Stimulated activated CD4-positive, alpha-beta T cell treated with anti-CD3 and anti-CD28 coated beads, Interleukin-4, amount 100 ng/mL, for 4 hours (primary cell): ENCODE data around the gene NSUN7.
"Not testable (repeated sequence)": the region's sequence is repeated elsewhere in the genome, so short reads cannot be mapped to it uniquely, and the experiment has no call there.

Experiments used
- DNase-seq, 2 experiments: peaks; one replicate each; pipeline ENCODE4 v3.0.0-alpha.2; 2020

The NSUN7 gene, protein sequence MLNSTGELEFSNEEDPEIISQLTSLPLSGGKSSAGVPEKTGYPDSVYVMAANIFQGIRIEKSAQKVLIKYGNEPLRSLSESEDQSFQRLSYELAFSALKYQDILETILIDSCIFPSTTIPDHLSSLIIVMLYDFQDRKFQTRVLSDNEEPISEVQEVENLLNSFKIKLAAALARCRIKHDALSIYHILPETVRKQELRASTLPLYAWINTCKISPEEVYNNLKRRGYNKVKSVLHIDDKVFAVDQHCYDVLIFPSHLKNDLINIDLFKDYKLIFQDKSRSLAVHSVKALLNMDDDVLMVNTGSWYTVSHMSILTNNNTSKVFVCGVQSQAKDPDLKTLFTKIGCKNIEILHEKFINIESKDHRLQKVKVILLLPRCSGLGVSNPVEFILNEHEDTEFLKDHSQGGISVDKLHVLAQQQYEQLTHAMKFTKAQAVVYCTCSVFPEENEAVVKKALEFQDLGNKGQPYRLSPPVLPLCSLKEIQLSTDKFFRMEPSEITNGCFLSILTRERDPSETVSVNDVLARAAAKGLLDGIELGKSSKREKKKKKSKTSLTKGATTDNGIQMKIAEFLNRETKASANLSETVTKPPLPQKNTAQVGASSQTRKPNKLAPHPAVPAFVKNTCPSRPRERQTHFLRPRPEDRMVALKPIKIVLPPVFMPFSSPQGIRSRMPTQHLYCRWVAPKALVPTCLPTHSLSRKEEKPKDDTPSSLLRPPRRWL

DNA sequence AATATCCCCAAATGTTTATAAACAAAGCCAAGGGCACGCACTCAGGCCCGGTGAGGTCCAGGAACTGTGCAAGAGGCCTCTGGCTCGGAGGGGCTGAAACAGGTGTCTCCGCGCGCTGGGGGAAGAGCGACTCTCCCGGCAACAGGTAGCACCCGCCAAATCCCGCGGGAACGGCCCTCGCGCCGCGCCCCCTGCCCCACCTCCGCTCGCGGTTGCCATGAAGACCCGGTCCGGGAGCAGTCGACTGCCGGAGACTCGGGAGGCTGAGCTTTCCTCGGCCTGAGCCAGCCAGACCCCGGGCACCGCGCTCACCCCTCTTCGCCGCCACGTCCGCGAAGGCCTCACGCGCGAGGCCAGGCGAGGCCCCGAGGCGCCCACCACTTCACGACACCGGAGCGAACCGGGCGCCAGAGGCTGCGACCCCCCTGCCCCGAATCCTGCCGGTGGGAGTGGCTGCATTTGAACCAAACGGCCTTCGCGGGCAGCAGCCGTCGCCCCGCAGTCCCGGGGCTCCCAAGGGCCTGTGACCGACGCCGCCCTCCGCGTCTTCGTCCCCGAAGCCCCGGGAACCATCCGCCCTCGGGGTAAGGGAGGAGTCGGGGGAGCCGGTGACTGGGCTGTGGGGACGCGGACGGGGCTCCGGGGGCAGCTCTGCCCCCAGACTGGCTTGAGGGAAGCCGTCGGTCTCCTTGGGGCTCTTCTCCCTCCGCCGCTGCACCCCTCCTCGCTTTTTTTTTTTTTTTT, at the start of gene NSUN7:
Gene NSUN7, plus strand, starts transcription at position 239 of the 744 bp plus-strand sequence. CDS start 739 bp downstream, outside the sequence.
- peak in 1 of 2 experiments; percentile 17 for DNase-seq

DNA sequence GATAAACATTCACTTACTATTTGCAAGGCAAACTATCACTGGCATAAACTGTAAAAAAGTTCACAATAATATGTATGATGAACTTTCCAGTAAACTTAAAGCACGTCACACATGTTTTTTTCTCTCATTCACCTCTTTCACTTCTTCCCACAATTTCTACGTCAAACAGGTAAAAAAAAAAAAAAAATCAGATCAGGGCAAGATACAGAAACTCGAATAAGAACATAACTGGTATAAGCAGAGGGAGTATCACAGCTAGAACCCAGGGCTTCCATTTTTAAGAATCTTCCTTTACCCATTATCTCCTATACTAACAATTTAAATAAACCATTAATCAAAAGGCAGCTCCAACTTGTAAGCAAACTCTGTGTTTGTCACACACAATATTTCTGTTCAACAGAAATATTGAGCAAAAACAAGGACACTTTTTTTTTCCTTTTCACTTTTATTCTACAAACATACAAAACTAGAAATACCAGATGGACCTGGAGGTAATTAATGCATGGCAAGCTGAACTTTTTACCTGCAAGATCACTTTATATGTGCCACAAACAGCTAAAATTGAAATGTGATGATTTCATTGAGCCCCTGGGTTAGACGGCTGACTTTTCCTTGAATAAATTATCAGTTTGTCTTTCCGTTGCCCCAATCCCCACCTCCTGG, 47.5 kb upstream of the NSUN7 start:
- DNase-seq = no peak

DNA sequence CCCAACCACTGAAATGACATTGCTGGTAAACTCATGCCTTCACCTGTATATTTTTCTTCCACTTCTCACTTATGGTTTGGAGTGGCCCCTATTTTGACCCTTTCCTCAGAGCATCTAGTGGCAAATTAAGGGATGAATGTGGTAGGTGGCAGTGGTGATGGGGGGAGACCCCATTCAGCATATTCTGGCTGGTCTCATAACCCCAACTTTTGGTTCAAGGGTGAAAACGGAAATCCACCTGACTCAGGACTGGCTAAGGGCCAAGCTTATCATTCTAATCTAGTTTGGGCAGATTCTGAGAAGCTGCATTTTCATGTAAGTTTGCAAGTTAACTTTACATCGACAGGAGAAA, 47.0 kb upstream of the NSUN7 start:
- DNase-seq = no peak

DNA sequence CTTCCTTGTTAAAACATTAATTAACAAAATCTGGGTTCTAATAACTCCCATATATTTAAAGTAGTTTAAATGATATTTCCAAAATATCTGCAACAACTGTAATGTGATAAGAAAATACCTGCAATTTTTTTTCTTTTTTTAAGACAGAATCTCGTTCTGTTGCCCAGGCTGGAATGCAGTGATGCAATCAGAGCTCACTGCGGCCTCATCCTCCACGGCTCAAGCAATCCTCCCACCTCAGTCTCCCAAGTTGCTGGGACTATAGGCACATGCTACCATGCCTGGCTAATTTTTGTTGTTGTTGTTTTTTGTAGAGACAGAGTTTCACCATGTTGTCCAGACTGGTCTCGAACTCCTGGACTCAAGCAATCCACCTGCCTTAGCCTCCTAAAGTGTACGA, 45.7 kb upstream of the NSUN7 start:
- DNase-seq = no peak

DNA sequence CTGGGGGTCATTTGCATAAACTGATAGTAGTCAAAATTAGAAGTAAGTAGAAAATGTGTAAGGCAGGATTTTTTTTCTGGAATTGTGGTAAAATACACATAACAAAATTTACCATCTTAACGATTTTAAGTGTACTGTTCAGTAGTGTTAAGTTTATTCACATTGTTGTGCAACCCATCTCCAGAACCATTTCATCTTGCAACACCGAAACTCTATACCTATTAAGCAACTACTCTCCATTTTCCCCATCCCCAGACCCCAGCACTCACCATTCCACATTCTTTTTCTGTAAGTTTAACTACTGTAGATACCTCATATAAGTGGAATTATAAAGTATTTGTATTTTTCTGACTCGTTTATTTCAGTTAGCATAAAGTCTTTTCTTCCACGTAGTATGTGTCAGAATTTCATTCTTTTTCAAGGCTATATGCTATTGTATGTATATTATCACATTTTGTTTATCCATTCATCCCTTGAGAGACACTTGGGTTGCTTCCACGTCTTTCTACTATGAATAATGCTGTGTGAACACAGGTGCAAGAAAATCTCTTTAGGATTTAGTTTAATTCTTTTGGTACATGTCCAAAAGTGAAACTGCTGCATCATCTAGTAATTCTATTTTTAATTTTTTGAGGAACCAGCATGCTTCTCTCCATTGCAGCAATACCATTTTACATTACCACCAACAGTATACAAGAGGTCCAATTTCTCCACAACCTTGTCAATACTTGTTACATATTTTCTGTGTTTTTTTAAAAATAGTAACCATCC, 39.1 kb upstream of the NSUN7 start:
- DNase-seq = no peak

DNA sequence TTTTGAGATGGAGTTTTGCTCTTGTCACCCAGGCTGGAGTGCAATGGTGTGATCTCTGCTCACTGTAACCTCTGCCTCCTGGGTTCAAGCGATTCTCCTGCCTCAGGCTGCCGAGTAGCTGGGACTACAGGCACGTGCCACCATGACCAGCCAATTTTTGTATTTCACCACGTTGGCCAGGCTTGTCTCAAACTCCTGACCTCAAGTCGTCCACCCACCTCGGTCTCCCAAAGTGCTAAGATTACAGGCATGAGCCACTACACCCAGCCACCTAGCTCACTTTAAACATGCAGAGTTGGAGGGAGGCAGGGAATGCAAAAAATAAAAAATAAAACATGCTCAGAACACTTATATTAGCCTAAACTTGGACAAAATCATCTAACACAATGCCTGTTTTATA, 36.8 kb upstream of the NSUN7 start:
- not testable (repeated sequence) for DNase-seq

DNA sequence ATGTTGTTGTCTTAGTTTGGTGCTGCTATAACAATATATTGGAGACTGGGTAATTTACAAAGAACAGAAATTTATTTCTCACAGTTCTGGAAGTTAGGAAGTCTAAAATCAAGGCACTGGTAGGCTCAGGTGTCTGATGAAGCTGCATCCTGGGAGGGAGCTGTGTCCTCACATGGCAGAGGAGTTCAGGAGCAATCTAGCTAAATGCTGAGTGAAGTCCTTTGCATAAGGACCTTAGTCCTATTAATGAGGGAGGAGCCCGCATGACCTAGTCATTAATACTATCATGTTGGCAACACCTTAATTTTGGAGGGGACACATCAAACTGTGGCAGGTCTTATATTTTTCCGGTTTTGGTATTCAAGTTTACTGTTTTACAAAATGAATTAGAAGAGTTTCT, 36.0 kb upstream of the NSUN7 start:
- no peak for DNase-seq

DNA sequence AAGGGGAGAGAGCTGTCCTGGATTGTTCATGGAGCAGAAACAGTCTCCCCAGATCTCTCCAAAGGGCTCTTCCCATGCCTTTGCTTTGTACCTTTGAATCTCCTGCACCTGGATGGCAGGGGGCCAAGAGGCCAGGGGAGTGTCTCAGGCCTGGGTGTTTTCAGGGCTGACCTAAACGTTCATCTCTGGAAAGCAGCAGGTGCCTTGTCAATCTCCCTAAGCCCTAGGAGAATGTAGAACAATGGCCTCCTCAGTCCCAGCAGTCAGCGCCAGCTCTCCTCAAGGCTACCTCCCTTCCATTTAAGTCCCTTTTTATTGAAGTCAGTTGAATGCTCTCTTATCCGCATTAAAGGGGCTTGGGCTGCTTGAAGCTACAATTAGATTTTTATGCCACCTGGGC, 31.2 kb upstream of the NSUN7 start:
- no peak for DNase-seq

DNA sequence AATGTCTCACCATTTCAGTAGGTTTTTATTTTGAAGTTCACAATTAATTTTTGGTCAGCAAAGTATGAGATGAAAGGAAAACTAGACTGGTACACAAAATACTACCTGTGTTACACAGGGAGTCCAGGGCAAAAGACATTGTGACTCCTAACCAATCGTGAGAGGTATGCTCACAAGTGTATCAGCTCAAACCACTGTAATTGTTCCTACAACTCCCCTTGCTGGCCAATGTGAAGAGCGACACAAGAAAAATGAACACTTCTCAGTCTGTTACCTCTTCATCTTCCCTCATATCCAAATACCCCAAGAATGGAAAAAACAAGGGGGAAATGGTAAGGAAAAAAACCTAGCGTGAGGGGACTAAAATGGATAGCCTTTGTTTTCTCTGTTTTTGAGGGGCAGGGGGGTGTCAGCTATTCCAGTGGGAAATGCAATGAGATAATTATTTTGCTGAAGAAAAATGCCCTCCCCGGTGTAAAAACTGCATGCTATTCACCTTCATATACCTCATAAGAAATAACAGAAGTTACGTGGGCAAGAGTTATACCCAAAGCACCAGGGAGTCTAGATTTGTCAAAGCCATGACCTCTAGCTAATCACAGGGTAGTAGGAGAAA, 30.6 kb upstream of the NSUN7 start:
- DNase-seq = no peak

DNA sequence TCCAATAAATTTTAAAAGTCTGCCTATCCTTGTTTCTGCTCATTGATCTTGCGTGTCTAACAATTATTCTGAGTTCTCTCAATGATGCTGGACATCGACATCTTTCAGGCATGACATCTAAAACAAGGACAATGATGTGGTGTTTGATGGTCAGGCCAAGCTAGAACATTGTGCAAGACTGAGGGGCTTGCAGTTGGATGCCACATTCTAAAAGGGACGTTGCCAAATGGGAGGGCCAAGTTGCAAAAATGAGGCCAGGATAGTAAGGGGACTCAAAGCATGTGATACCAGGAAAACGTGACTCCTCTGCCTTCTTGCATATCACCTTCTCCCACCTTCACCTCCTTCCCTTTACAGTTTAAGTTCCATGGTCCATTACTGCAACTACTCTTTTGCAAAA, 29.4 kb upstream of the NSUN7 start:
- DNase-seq = no peak

DNA sequence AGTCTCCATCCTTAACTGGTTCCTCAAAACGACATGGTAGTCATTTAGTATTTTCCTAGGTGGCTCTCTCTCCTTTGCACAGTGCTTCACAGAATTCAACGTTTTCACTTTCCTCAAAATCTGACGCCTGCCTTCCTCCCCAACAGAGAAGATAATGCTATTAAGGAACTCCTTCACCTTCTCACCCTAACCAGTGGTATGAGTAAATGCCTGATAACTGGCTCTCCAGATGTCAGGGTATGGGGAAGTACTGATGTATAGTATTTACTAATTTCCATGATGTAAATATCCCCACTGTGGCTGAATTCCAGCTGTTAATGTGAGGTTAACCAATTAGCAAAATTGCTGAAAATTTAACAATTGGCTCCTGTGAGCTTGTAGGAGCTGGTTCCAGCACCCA, 28.8 kb upstream of the NSUN7 start:
- DNase-seq = no peak

DNA sequence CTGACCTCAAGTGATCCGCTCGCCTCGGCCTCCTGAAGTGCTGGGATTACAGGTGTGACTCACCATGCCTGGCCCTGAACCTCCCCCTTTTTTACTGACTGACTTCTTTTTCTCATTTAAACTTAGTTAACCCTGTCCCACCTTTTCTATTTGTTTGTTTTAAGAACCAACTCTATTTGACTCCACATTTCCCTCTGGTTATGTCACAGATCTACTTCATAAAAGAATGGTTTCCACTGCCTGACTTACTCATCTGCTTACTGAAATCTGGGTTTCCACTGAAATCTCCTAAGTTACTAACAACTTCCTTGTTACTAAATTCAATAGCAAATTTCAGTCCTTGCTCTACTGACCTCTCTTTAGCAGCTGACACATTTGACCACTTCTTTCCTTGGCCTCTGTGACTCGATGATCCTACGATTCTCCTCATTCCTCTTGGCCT, 28.0 kb upstream of the NSUN7 start:
- DNase-seq = no peak

DNA sequence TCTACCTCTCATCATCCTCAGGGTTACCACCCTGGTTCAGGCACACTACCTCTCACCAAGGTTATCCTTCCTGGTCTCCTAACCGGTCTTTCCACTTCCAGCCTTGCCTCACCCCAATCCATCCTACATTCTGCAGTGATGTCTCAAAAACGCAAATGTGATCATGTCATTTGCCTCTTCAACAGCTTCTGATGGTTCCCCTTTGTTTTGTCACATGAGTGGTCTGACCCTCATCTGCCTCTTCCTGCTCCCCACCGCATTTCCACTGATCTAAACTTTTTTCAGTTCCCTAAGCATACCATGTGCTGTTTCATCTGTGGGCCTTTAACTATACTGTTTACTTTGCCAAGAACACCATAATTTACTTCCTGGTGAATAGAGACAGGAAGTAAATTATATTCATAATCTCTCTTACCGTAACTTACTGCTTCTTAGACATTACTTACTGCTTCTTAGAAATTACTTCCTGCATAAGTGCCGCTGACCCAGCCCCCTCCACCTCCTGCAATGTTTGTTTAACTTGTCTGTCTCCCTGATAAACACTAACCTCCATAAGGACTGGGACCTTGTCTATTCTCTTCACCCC, 27.1 kb upstream of the NSUN7 start:
- DNase-seq = no peak

DNA sequence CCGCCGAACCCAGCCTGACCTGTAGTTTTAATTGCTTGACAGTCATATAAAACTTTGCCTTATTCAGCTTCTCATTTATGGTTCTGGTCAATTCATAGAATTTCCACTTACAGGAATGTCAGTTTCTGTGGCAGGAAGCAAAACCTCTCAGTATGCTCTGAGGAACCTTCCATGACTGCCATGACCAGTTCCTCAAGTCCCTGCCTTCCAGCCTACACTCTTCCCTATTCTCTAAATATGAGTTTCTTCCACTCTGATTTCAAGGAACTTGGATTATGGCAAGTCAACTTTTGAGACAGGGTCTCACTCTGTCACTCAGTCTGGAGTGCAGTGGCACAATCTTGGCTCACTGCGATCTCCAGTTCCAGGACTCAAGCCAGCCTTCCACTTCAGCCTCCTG, 26.0 kb upstream of the NSUN7 start:
- DNase-seq = no peak

DNA sequence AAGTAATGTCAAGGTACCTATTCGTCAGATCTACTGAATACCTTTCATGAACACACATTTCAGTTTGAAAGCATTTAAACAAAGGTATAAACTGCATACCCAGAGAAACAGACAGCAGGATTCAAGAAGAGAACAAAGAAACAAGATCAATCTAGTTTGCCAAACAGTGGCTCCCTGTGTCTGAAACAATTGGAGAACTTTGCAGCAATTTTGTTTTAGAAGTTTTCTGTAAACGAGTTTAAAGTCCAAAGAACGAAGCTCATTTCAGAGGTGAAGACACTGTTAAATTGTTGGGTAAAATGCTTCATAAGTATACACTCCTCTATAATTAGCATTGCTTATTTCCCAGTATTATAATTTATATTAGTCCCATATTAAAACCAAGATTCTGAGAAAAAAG, 21.4 kb upstream of the NSUN7 start:
- no peak for DNase-seq

DNA sequence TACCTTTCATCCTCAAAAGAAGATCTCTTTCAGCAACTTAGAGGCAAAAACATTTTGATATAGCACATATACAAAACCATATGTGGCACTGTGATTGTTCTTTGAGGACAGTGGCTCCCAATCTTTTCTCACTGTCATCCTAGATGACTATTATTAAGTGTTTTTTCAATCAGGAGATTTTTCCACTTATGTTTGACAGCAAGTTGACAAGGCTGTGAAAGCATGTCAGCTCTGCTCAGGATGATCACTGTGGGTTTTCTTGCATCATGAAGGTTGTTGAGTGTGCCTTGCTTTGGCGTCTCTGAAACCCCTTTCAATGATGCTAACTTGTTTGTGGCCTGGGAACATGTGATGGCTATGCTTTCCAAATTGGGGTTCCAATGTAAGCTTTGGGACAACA, 20.2 kb upstream of the NSUN7 start:
- DNase-seq = no peak

DNA sequence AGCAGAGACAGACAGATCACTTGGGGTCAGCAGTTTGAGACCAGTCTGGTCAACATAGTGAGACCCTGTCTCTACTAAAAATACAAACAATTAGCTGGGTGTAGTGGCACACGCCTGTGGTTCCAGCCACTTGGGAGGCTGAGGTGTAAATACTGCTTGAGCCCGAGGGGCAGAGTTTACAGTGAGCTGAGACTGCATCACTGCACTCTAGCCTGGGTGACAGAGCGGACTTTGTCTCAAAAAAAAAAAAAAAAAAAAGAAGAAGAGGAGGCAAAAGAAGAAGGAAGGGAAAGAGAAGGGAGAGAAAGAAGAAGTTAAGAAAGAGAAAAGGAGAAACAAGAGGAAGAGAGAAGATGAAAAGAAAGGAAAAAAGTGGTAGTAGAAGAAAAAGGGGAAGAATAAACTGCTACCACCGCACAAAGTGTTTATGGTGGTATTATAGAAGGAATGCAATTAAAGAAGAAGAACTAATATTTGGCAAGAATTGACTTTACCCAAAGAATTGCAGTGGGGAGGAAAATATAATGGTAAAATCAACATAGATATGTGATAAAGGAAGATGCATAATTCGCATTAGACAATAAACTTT, 19.6 kb upstream of the NSUN7 start:
- DNase-seq = no peak

DNA sequence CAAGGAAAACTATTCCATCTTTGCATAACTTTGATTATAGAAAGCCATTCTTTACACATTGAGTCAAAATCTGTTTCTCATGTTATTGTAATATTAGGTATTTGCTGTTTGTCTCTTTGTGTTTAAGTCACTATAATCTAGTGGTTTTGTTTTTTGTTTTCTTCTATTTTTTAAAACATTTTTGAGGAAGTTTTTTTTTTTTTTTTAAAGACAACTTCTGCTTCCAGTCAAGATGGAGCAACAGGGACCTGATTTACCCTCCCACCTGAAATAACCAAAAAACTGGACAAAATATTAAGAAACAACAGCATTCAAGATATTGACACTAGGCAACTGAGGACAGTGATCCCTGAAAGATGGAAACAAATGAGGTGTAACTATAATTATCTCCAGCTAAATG, 18.4 kb upstream of the NSUN7 start:
- no peak for DNase-seq

DNA sequence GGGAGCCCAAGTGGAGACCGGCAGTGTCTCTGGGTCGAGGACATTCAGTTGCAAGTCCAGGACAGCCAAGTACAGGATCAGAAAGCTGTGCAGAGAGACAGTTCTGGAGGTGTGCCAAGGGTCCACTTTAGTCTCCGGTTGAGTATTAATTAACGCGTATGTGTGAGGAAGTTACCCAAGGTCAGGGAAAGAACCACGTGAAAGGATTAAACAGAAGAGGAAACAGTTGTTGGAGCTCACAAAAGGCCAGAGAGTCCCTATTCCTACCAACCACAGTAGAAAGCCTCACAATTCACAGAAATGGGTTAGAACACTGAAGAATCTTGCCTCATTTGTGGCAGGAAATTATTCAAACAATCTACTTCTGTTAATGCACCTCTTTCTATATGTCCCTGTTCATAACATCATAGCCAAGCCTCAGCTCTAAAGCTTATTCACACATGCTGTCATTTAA, 17.9 kb upstream of the NSUN7 start:
- no peak for DNase-seq

DNA sequence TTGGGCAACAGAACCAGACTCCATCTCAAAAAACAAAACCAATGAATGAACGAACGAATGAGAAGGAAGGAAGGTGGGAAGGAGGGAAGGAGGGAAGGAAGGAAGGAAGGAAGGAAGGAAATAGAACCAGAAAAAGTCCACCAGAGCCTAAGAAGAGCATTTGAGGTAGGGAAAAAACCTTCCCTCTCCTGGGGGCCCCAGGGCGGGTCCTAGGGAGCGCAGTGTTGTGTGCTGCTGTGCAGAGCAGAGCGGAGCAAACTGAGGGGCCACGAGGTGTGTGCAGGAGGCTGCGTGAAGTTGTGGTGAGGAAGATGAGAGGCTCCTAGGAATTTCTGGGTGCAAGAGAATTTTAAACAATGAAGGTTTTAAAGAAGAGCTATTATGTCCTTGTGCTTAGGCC, 16.0 kb upstream of the NSUN7 start:
- DNase-seq = no peak

DNA sequence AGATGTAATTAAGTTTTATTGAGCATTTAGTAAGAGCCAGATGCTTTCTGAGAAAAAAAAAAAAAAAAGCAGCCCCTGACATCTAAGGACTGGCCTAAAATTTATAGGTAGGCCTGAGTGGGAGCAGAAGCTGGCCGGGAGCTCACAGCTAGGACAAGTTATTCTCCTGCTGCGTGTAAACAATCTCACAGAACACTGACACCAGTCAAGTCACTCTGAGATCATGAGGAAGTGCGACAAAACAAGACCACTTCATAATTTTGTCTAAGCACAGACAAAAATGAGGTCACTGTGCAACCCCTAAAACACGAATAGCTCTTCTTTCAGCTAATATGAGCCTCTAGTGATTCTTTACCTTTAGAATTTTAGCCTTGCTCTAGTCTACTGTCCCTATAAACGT, 15.3 kb upstream of the NSUN7 start:
- DNase-seq = no peak
